HG02973 (cell line): ENCODE data around the gene CCDC187.

ENCODE experiments used
- ATAC-seq: cut with Tn5 transposase; IDR thresholded peaks from one replicate; pipeline ENCODE4 v1.9.1; 2021; ENCODE audit warnings: moderate library complexity; ENCODE audit not compliant: unreplicated experiment

CCDC187 gene

DNA sequence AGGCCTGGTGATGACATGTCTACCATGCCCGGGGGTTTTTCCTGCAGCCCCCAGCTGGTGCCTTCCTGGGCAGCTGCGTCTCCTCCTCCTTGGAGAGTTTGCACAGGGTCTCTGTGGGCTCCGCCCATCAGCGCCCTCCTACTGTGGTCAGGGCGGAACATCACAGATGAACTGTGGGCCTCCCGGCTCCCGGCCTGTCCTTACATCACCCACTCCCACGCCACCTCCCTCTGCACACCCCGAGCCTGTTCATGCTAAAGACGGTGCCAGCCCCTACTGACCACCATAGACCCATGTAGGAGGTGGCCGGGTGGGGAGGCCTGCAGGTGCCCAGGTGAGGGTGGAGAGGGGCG, 36.0 kb upstream of the CCDC187 start:
- no peak for ATAC-seq

DNA sequence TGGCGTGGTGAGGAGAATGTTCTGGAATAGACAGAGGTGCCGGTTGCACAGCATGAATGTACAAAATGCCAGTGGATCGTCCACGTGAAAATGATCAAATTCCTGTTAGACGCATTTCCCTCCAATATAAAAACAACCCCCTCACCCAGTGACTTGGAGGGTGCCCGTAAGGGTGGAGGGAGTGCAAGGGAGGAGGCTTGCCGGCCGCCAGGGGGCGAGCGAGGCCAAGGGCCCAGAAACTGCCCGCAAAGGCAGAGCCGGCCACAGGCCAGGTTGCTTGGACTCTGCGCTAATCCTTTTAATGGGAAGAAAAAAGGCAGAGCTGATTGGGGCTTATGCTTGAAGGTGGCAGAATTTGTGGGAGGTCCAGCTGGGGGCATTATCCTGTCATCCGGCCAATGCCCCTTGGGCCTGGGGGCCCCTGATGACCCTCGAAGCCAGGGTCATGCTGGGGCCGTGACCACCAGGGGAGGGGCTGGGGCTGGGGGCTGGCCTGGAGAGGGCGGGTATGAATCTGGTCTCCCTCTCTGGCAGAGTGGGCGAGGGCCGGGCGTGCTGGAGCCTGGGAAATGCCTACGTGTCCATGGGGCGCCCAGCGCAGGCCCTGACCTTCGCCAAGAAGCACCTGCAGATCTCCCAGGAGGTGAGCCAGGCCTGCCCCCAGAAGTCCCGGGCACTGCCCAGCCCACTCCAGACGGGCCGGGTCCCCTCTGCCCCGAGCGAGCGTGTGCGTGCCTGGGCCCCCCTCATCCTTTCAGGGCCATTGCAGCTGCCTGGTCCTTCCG, 35.5 kb upstream of the CCDC187 start:
- no peak for ATAC-seq

DNA sequence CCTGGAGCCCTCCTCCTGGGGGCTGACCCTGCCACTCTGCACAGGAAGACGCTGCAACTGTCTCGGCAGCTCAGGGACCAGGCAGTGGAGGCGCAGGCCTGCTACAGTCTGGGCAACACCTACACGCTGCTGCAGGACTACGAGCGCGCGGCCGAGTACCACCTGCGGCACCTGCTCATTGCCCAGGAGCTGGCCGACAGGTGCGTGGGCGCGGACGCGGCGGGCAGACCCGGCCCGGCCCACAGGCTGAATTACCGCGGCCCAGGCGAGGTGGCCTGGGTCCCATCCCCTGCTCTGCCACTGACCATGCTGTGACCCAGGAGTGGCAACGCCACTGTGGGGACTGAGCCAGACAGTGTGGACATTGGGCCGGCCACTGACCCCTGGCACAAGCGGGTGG, 34.6 kb upstream of the CCDC187 start:
- ATAC-seq: no peak

- ATAC-seq: no peak
These were observed 33.8 kb upstream of the CCDC187 start for GRCh38 chr9:136337416-136338395.

GRCh38 chr9:136336881-136337280, 33.0 kb upstream of the CCDC187 start:
- no peak for ATAC-seq

GRCh38 chr9:136336156-136336870, 32.4 kb upstream of the CCDC187 start:
- ATAC-seq: no peak

GRCh38 chr9:136335296-136336155, 31.6 kb upstream of the CCDC187 start:
- ATAC-seq: no peak

DNA sequence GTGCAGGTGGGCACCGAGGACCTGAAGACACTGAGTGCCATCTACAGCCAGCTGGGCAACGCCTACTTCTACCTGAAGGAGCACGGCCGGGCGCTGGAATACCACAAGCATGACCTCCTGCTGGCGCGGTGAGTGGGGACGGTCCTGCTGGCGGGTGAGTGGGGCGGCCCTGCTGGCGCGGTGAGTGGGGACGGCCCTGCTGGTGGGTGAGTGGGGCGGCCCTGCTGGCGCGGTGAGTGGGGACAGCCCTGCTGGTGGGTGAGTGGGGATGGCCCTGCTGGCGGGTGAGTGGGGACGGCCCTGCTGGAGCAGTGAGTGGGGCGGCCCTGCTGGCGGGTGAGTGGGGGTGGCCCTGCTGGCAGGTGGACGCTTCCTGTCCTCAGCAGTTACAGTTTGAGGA, 30.6 kb upstream of the CCDC187 start:
- ATAC-seq: no peak

DNA sequence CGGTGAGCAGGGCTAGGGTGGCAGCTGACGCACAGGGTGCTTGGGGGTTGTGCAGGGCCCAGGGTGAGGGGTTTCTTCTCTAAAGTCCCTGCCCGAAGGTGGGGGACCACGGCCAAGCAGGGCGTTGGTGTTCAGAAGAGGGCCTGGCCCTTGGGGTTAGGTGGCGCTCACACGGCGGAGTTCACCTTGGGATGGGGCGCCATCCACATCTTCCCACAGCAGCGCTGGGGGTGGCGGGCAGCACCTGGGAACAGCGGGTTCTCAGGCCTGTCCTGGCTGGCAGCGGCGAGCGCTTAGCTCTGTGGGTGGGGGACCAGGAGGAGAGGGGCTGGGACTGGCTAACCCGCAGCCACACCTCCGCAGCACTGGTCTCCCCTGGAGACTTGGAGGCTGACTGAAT, 29.6 kb upstream of the CCDC187 start:
- no peak for ATAC-seq

DNA sequence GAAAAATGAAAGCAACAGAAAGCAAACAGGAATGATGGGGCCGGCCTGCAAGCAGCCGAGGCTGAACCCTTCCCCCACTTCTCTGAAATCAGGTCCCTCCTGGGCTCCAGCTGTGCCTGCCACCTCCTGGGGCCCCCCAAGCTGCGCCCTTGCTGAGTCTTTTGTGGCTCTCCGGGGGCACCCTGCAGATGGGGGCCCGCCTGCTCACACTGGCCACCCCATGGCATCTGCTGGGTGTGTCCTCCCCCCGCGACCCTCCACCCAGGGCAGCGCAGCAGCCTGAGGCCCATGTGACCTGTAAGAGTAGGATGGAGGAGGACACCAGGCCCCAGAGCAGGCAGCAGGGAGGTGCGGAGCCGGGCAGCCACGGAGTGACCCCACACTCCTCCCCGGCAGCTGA, 29.2 kb upstream of the CCDC187 start:
- no peak for ATAC-seq

- ATAC-seq: no peak
These were observed 28.6 kb upstream of the CCDC187 start for GRCh38 chr9:136332482-136332983.

DNA sequence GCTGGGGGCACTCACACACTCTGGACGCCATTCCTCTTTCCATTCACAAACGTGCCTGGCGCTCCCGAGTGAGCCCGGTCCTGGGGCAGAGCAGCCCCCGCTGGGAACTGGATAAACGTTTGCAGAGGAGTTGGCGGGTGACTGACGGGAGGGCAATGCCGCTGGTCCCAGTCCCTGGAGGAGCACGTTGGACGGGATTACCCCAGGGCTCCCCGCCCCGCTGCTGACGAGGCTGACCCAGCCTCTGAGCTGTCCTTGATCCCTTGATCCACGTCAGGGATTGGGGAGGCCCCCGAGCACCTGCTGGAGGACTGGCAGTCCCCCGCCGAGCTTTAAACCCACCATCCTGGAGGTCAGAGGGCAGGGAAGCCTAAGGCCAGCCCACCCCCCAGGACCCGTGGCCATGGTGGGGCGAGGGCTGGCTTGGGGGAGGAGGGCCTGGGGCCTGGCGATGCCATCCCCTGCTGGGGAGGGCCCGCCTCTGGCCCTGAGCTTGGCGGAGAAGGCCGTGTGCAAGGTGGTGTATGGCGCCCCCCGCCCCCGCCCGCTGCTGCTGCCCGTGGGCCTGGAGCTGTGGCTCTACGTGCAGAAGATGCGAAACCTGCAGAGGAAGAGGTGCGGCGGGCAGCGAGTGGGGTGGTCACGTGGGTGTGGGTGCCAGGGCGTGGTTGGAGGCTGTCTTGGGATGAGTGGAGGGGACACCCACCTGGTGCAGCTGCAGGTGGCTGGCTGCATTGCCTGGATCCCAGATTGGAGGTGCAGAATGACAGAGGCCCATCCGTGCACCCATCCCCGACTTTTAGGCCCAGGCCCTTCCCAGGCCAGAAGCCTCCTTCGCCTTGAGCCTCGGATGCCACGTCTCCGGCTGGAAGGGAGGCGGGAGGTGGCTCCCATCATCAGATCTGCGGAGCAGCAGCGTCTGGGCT, 27.9 kb upstream of the CCDC187 start:
- no peak for ATAC-seq

GRCh38 chr9:136331030-136331429, 27.1 kb upstream of the CCDC187 start:
- ATAC-seq: no peak

GRCh38 chr9:136330406-136330990, 26.6 kb upstream of the CCDC187 start:
- ATAC-seq: no peak

GRCh38 chr9:136329636-136330405, 25.9 kb upstream of the CCDC187 start:
- ATAC-seq: no peak

DNA sequence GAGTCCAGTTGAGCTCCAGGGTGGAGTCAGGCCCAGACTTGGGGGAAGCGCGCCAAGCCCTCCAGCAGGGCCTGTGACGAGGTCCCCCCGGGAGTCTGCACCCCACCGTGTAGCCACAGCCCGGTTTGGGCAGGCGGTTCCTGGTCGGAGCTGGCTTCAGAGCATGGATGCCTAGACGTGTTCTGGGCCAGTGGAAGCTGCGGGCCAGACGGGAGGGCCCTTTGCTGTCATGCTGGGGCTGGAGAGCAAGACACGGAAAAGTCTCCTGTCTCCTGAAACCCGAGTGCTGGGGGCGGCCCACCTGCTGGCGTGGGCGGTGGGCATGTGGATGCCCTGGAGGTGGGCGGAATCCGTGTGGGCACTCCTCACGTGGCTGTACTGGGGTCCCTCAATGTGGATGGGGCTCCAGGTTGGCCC, 25.3 kb upstream of the CCDC187 start:
- no peak for ATAC-seq

- no peak for ATAC-seq
These were observed 24.7 kb upstream of the CCDC187 start for GRCh38 chr9:136328622-136329041.

DNA sequence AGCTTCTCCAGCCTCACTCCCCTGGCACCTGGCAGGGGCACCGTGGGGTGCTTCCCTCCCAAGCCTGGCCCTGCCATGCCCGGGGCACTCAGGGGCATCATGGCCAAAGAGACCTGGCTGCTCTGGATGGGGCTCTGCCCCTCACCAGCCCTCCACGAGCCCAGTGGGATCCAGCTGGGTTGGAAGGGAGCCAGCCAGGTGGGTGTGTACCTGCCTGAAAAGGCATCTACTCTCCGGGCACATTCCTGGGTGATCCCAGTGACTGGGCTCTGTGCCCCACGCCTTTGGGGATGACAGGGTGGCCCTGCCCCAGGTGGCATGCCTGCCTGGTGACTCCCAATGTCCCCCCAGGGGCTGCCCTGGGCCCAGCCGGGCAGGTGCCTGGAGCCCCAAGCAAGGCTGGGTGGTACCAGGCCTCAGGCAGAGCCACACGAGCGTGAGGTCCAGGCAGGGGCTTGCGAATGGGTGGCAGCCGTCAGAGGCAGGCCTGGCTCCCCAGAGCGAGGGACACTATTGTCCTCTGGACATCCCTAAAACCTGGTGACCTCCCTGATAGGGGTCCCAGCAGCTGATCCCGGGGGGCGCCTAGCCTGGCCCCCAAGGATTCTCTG, 24.2 kb upstream of the CCDC187 start:
- ATAC-seq: no peak
